Measurements from ENCODE around the gene B3GLCT.
"Not testable (repeated sequence)": the region's sequence is repeated elsewhere in the genome, so short reads cannot be mapped to it uniquely, and the experiment has no call there.

Gene B3GLCT

DNA sequence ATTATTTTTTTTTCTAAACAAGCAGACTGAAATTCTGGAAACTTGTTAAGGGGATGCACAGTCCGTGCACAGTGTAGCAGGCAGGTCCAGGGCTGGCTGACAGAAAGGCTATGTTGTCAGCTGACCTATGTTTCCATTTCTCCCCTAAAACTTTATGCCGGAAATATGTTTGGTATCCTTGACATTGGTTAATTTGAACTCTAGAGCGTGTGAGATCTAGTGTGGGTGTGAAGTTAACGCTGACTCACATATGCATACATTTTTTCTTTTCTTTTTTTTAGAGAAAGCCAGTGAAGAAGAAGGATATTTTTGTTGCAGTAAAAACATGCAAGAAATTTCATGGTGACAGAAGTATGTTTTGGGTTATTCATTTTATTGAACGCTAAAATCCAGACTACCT is 76.6 kb downstream of the B3GLCT start:
- no peak for DNase-seq (ENCODE audit: low read depth in 2 of 2)

DNA sequence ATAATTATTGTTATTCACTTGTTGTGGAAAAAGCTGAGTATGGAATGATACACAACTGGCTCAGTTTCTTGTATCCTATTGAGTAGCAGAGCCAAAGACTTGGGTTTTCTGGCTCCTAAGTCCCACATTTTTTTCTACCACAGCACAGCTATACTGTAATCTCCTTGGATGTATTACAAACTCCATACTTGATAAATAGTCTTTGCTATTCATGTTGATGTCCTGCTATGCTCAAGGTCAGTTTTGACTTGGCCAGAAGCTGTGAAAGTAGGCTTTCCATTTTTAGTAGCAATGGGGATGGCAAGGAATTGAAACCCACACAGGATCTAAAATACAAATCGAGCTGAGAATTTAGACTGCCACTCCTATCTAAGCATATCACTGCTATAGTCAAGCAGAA is 79.1 kb downstream of the B3GLCT start:
- no peak for DNase-seq (ENCODE audit: low read depth in 2 of 2)

DNA sequence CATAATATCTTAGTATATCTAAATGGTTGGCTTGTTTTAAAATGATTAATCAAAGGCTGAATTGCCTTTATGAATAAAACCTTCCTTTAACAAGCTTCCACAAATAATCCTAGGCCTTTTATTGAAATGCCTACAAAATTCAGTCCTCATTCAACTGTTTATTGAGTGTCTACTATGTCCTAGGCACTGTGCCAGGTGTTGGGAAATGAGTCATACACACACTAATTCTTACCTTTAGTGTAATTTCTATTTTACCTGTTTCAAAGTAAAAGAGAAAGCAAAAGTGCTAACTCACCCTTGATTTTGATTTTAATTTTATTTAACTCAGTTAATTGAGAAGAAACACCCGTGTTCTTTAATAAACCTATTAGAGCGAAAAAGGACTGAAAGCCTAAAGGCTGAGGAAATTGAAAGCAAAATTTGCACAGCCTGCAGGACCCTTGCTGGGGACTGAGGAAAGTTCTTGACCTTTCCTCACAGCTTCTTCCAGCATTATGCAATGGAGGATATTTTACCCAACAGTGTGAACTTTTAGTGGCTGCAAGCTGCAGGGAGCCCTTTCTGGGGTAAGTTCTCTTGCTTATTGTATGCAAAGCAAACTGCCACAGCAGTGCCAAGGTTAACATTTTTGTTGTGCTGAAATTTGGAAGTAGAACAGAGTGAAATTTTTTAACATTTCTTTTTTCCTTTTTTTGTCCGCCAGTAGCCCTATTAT is 83.1 kb downstream of the B3GLCT start:
- no peak for DNase-seq (ENCODE audit: low read depth in 2 of 2)

DNA sequence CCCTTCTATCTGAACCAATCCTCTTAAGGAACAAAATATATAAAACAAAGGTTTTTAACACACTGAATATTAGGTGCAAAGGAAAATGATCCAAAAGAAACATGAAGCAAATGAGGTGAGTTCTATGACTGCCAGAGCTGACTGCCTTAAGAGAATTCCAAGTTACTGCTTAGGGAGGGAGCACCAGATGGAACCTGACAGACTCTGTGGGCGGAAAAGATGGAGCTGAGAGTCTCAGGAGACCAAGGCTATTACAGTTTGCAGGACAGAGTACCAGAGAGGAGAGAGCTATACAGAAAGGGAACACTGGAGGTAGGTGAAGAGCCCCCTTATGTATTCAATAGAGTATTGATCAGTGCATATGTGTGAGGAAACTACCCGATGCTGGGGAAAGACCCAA is 87.2 kb downstream of the B3GLCT start:
- no peak for DNase-seq (ENCODE audit: low read depth in 2 of 2)

DNA sequence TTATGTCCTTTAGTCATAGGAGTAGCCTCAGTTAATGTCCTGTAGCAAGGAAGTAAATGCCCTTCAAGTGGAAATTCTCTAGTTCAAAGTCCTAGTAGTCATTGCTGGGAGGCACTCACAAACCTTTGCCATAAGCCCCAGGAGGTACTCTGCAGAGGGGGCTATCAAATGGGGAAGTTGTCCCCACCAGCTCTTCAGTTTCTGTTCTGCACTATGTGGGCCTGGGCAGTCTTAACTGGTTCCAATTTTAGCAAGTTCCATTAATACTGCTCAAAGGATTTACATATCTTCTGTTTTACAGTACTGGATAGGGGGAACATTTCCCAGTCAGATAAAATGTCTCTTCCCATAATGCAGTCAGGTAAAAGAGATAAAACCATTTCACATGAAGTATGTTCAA is 101.3 kb downstream of the B3GLCT start:
- DNase-seq (ENCODE audit: low read depth in 2 of 2): no peak

DNA sequence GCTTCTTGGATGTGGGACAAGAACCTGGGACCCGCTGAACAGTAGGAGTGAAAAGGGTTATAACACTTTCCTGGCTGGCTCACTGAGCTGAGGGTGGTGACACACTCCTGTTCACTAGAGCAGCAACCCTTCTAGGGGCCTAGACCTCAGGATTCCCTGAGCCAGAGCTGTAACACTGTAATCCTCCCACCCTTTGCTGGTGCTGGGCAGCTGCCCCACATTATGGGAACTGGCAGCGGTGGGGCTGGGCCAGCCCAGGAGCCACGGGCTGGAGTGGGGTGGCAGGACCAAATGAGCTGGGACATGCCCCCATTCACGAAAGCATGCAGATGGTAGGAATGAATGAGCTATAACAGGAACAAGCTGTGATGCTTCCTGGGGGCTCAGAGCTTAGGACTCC is 110.6 kb downstream of the B3GLCT start:
- no peak for DNase-seq (ENCODE audit: low read depth in 2 of 2)

DNA sequence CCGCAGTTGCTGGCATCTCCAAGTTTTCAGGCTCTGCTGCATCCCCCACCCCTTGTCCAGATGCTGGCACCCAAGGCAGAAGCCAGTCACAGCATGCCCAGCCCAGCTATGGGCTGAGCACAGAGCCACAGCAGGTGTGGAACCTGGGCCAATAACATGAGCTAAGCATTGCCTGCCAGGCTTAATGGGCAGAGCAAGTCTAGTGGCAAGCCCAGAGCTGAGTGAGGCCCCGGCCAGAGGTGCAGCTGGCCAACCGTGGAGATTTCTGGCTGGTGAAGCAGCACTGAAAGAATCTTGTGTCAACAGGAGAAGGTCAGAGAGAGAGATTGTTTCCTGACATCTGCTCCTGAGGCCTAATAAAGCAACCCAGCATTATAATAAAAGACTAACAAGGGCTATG is 111.0 kb downstream of the B3GLCT start:
- no peak for DNase-seq (ENCODE audit: low read depth in 2 of 2)

DNA sequence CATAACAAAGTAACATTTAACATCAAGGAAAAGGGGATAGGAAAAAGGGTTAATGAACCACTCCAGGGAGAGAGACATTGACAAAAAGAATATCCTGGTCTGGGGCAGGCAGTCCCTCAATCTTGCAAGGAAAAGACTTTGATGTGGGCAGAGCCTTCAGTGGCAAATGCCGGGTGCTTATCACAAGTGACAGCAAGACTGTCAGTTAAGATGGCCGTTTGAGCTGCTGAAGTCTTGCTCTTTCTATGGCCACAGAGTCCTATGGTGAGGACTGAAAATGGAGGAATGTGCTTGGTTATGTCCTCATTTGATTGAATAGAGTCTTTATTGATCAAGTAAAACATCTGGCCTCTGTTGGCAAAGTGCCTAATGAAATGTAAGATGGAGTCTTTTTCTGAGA is 112.1 kb downstream of the B3GLCT start:
- DNase-seq (ENCODE audit: low read depth in 2 of 2): no peak

DNA sequence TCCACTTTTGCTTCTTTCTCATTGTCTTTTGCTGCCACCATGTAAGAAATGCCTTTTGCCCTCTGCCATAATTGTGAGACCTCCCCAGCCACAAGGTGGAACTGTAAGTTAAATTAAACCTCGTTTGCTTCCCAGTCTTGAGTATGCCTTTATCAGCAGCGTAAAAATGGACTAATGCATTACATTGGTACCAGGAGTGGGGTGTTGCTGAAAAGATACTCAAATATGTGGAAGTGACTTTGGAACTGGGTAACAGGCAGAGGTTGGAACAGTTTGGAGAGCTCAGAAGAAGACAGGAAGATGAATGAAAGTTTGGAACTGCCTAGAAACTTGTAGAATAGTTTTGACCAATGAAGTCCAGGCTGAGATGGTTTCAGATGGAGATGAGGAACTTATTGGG is 115.2 kb downstream of the B3GLCT start:
- no peak for DNase-seq (ENCODE audit: low read depth in 2 of 2)

DNA sequence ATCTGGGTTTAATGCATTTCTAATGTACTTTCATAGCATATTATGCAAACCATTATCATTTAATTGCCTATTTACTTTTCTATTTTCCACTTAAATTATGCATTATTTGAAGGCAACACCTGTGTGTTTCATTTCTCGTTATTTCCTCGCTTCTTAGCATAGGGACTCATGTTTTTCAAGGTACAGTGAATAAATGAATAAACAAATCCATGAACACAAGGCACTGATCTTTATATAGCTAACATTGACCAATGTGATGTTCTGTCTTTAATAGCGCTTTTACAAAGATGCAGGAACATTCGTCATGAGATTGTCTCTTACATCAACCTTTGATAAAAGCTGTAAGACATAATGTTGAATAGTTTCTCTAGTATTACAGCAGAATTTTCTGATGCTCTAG is 121.2 kb downstream of the B3GLCT start:
- no peak for DNase-seq (ENCODE audit: low read depth in 2 of 2)

DNA sequence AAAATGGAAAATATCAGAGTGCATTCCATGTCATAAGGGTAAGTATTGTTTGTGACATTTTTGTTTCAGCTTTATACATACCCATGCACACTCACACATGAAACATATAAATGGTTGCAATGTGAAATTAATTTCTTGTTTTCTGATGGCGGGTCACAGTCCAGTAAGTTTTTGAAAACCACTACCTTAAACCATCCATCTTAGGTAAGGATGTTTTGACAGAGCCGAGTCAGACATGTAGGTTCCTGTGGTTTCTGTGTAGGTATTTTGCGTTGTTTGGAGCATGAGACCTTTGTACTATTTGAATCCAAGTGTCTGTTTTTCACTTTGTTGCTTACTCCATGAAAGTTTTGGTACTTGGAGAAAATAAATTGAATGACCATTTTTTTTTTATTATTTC is 121.7 kb downstream of the B3GLCT start:
- no peak for DNase-seq (ENCODE audit: low read depth in 2 of 2)

DNA sequence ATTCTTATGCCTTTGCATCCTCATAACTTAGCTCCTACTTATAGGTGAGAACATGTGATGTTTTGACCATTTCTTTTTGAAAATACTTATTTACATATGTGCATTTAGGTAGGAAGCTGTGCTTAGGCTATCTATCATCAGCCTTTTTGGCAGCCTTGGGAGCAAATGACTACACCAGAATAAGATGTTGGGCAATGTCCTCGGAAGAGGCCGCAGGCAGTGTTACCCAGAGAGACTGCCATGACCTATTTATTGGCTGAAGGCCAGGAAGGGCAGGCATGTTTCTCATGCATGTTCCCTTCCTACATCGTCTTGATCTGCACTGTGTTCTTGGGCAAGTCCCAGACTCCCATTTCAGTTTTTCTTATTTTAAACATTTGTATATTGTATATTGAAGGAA is 122.3 kb downstream of the B3GLCT start:
- DNase-seq (ENCODE audit: low read depth in 2 of 2): no peak

DNA sequence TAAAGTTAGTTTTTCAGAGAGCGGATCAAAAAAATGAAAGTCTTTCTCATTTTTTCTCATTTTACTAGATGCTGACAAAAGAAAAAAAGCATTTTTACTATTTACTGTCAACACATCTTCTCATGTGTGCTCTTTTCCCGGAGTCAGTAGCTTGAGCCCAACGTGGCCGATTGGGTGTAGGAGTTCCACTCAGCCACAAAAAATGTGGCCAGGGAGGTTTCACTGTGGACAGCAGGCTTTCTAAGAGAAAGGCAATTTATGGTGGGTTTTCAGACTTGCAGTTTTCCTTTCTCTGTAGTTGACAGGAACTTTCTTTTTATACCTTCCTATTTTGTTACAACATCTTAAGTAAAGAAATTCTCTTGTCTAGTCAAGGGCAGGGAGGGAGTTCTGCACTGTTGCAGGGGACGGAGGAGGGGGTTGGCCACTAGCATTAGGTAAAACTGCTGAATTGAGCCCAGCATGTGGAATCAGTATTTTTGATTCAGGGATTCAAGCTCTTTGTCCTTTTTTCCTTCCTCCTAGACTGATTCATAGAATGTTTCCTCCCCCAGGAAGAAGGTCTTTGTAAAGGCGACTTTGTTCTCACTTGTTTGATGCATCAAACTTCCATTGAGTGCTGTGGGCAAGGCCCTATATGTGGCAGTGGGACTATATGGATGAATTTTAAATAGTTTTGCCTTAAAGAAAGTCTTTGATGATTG is 123.1 kb downstream of the B3GLCT start:
- no peak for DNase-seq (ENCODE audit: low read depth in 2 of 2)

DNA sequence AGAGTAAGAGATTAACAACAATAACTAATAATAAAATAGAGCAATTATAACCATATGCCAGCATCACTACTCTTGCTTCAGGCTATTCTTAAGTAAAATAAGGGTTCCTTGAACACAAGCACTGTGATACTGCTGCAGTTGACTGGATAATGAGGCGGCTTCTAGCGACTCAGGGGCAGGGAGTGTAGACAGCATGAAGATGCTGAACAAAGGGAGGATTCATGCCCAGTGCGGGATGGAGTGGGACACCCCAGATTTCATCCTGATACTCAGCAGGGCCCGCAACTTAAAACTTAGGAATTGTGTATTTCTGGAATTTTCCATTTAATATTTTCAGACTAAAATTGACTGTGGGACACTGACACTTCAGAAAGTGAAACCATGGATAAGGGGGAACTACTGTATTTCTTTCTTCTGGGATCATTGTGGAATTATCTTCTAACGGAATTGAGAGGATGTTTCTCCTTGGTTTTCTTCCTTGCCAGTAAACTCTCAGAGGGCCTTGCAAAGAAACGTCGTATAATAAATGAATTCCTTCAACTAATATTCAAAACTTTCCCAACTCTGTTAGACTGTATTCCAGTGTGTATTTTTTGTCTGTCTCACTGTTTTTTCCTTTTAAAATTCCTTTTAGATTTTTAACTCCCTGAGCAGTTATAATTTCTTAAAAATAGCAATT is 127.5 kb downstream of the B3GLCT start:
- no peak for DNase-seq (ENCODE audit: low read depth in 2 of 2)

DNA sequence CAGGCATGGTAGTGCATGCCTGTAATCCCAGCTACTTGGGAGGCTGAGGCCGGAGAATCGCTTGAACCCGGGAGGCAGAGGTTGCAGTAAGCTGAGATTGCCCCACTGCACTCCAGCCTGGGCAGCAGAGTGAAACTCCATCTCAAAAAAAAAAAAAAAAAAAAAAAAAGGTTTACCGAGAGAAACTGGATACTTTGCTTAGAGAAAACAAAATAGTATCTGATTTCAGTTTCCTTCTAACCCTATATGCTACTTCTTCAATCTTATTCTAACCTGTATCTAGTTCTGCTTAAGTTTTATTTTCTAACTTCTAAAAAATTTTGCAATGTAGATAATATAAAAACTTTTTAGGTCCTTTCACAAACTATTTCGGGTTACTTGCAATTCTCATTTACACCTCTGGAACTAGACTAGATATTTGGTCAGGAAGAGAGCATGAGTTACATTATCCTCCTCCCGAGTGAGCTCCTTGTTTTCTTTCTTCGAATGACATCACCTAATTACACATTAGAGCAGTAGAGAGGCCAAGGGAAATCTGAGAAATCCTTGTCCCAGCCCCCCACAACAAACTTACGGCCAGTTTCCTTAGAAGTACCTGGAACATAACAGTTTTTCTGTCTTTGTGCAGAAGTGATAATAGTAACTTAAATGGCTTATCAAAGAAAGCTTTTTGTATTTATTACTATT is 128.9 kb downstream of the B3GLCT start:
- no peak for DNase-seq (ENCODE audit: low read depth in 2 of 2)

DNA sequence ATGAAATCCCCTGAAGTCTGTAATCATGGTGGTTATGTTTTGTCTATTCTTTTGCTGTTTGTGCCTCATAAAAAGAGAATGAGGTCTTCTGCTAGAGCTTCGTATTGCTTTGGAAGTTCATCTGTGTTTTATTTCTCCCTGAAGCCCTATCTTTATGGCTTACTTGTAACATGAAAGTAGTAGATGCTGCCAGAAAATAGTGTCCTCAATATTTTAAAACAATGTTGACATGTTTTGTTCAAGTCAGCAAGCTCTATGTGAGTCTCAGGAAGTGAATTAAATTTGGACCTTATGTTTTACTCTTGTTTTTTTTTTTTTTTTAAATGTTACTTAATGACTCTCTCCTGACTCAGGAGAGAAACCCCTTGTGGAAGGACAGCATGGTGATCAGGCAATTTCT is 130.5 kb downstream of the B3GLCT start:
- DNase-seq (ENCODE audit: low read depth in 2 of 2): no peak

DNA sequence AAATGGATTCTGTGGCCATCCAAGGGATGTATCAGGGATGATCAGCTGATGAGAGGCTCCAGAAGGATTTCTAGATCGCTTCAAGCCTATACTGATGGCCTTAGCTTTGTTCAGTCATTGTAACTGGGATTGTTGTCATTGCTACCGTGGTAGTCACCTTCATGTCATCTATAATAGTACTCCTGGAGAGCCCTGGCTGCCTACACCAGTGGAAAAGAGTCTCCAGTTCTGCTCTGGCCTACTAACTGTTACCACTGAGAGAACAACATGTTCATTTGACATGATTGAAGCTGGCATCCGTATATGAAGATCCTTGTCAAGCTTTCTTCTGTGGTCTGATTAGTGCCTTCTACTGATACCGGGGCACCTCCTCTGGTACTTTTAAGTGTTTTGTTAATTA is 131.3 kb downstream of the B3GLCT start:
- no peak for DNase-seq (ENCODE audit: low read depth in 2 of 2)

DNA sequence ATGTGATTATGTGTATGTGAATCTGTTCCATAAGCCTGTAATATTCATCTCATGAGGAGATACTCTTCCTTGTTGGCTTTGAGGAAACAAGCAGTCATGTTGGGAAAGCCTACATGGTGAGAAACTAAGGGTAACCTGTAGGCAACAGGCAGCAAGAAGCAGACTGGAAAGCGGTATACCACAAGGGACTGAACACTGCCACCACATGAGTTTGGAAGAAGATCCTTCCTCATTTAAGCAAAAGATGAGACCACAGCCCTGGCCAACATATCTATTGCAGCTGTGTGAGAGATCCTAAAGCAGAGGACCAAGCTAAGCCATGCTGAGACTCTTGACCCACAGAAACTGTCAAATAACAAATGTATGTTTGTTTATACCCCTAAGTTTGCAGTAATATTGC is 134.8 kb downstream of the B3GLCT start:
- DNase-seq (ENCODE audit: low read depth in 2 of 2): no peak

DNA sequence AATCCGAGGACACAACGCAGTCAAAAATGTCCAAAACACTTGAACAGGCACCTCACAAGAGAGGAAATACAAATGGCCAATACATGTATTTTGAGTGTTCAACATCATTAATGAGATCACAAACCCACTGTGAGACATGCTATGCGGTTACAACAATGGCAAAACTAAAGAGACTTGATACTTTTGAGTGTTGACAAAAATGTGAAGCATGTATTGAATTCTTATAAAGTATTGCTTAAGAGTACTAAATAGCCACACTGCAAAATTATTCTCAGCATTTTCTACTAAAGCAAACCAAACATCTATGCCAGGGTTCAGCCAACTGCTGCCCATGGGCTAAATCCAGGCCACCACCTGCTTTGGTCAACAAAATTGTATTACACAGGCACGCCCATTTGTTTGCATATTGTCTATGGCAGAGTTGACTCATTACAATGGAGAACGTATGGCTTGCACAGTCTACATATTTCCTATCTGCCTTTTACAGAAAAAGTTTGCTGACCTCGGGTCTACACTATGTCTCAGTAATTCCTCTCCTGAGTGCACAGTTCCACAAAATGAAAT is 135.3 kb downstream of the B3GLCT start:
- no peak for DNase-seq (ENCODE audit: low read depth in 2 of 2)

DNA sequence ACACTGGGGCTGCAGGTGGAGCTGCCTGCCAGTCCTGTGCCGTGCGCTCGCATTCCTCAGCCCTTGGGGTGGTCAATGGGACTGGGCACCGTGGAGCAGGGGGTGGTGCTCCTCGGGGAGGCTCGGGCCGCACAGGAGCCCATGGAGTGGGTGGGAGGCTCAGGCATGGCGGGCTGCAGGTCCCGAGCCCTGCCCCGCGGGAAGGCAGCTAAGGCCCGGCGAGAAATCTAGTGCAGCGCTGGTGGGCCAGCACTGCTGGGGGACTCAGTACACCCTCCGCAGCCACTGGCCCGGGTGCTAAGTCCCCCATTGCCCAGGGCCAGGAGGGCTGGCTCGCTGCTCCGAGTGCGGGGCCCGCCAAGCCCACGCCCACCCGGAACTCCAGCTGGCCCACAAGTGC is 139.8 kb downstream of the B3GLCT start:
- not testable (repeated sequence) for DNase-seq (ENCODE audit: low read depth in 2 of 2)

DNA sequence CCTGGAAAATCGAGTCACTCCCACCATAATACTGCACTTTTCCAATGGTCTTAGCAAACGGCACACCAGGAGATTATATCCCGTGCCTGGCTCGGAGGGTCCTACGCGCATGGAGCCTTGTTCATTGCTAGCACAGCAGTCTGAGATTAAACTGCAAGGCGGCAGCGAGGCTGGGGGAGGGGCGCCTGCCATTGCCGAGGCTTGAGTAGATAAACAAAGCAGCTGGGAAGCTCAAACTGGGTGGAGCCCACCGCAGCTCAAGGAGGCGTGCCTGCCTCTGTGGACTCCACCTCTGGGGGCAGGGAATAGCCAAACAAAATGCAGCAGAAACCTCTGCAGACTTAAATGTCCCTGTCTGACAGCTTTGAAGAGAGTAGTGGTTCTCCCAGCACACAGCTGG is 141.1 kb downstream of the B3GLCT start:
- not testable (repeated sequence) for DNase-seq (ENCODE audit: low read depth in 2 of 2)

DNA sequence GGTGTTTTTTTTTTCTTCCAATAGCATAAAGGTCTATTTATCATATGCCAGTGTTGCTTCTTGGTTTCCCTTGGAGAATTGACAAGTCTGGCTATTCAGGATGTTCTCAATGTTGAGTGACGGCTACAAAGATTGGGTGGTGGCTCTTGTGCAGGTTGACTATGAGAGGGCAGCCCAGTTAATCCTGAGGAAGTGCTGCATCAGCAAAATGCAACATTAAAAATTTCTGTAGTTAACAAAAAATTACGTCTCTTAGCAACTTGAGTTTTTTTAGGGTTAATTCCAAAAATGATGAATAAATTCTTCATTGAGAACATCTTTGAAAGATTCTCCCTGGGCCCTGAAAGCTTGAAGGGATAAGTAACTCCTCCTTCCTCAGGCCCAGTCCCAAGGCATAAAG is 147.1 kb downstream of the B3GLCT start:
- no peak for DNase-seq (ENCODE audit: low read depth in 2 of 2)
